ENCODE results near the gene CNOT3.
A peak's percentile ranks its signal among the peaks of the same experiment; 100 is the strongest.

The CNOT3 gene

GRCh38 chr19:54203151-54203611, 65.6 kb downstream of the CNOT3 start:
- 0 out of 2 replicates have a peak overlapping the region, but pooled peaks have one; percentile 10 for H3K27ac ChIP-seq
- no peak for TF ChIP-seq CTCF (IDR thresholded peaks at IDR 0.05)
- no peak for TF ChIP-seq ZFX (IDR thresholded peaks at IDR 0.05; ENCODE audit: borderline replicate concordance)

GRCh38 chr19:54204767-54205468, 67.4 kb downstream of the CNOT3 start:
- no peak overlapping the region for H3K27ac ChIP-seq

More at GRCh38 chr19:54204767-54205468, 67.4 kb downstream of the CNOT3 start:
- no peak for TF ChIP-seq CTCF (IDR thresholded peaks at IDR 0.05)
- TF ChIP-seq ZFX (IDR thresholded peaks at IDR 0.05; ENCODE audit: borderline replicate concordance) = no peak
